Measurements from ENCODE around the gene MARK1. TPM values are rescaled to one million over a fixed set of nuclear protein-coding genes. Genes with fewer than 3 reads are reported as not detected.

Gene MARK1
- polyA plus RNA-seq, 1 of the 3 experiments (the other 2 are of a cell fraction): 3.1 TPM

DNA sequence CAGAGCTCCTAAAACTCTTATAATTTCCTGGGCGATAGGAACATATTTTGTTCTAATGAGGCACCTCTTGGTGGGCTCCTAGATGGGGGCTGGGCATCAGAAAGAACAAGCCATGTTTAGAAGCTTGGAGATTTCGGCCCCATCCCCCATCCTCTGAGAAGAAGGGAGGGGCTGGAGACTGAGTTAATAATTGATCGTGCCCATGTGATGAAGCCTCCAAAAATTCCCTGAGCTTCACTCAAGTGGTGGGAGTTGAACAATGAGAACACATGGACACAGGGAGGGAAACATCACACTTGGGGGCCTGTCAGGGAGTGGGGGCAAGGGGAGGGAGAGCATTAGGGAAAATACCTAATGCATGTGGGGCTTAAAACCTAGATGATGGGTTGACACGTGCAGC lies 180.3 kb downstream of the MARK1 start:
- no peaks in the 10 kb centered on the region for H3K9me3 ChIP-seq
- no peak overlapping the region for H2AFZ ChIP-seq (ENCODE audit: low read depth)
- no peaks in the 10 kb centered on the region for H3K9me2 ChIP-seq
- no peaks in the 10 kb centered on the region for H3K79me2 ChIP-seq (ENCODE audit: insufficient read depth)
- H3K27ac ChIP-seq (ENCODE audit: low read depth in 2 of 2, low read length in 1 of 2): no peak overlapping the region
- H3K4me3 ChIP-seq (ENCODE audit: low read depth in 2 of 2, low read length in 1 of 2): no peak overlapping the region
- H4K20me1 ChIP-seq (ENCODE audit: insufficient read depth): no peaks in the 10 kb centered on the region
- 54% methylated on average over 4 of the region's 4 CpGs for WGBS (ENCODE audit: low lambda C conversion rate)
- TF ChIP-seq GABPA (IDR thresholded peaks at IDR 0.05; ENCODE audit: low read depth) (no peak), FOSL2 (IDR thresholded peaks at IDR 0.05; ENCODE audit: borderline replicate concordance, low read depth) (no peak), SIN3A (IDR thresholded peaks at IDR 0.05; ENCODE audit: borderline replicate concordance, low read depth, low read length) (no peak), SMC3 (IDR thresholded peaks at IDR 0.05; ENCODE audit: low read depth, low read length) (no peak), EP300 (IDR thresholded peaks at IDR 0.05; ENCODE audit: borderline replicate concordance in 1 of 2, low read depth in 1 of 2, low read length in 1 of 2) (no peak), GATA2 (CRISPR knock-in tag; IDR thresholded peaks at IDR 0.05) (no peak), RFX5 (IDR thresholded peaks at IDR 0.05; ENCODE audit: low read length) (no peak), RCOR1 (IDR thresholded peaks at IDR 0.05; ENCODE audit: low read length) (no peak), JUND (IDR thresholded peaks at IDR 0.05) (no peak), TEAD4 (IDR thresholded peaks at IDR 0.05; ENCODE audit: borderline replicate concordance, insufficient read depth) (no peak)
- TF ChIP-seq, protein P1, sequence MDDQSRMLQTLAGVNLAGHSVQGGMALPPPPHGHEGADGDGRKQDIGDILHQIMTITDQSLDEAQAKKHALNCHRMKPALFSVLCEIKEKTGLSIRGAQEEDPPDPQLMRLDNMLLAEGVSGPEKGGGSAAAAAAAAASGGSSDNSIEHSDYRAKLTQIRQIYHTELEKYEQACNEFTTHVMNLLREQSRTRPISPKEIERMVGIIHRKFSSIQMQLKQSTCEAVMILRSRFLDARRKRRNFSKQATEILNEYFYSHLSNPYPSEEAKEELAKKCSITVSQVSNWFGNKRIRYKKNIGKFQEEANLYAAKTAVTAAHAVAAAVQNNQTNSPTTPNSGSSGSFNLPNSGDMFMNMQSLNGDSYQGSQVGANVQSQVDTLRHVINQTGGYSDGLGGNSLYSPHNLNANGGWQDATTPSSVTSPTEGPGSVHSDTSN (IDR thresholded peaks at IDR 0.05): no peak
- TF ChIP-seq, protein P2, sequence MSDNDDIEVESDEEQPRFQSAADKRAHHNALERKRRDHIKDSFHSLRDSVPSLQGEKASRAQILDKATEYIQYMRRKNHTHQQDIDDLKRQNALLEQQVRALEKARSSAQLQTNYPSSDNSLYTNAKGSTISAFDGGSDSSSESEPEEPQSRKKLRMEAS (IDR thresholded peaks at IDR 0.05; ENCODE audit: low read depth): no peak
- TF ChIP-seq, protein P3, sequence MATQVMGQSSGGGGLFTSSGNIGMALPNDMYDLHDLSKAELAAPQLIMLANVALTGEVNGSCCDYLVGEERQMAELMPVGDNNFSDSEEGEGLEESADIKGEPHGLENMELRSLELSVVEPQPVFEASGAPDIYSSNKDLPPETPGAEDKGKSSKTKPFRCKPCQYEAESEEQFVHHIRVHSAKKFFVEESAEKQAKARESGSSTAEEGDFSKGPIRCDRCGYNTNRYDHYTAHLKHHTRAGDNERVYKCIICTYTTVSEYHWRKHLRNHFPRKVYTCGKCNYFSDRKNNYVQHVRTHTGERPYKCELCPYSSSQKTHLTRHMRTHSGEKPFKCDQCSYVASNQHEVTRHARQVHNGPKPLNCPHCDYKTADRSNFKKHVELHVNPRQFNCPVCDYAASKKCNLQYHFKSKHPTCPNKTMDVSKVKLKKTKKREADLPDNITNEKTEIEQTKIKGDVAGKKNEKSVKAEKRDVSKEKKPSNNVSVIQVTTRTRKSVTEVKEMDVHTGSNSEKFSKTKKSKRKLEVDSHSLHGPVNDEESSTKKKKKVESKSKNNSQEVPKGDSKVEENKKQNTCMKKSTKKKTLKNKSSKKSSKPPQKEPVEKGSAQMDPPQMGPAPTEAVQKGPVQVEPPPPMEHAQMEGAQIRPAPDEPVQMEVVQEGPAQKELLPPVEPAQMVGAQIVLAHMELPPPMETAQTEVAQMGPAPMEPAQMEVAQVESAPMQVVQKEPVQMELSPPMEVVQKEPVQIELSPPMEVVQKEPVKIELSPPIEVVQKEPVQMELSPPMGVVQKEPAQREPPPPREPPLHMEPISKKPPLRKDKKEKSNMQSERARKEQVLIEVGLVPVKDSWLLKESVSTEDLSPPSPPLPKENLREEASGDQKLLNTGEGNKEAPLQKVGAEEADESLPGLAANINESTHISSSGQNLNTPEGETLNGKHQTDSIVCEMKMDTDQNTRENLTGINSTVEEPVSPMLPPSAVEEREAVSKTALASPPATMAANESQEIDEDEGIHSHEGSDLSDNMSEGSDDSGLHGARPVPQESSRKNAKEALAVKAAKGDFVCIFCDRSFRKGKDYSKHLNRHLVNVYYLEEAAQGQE (IDR thresholded peaks at IDR 0.05; ENCODE audit: low read depth, low read length): no peak
- TF ChIP-seq, protein P4, sequence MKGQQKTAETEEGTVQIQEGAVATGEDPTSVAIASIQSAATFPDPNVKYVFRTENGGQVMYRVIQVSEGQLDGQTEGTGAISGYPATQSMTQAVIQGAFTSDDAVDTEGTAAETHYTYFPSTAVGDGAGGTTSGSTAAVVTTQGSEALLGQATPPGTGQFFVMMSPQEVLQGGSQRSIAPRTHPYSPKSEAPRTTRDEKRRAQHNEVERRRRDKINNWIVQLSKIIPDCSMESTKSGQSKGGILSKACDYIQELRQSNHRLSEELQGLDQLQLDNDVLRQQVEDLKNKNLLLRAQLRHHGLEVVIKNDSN (IDR thresholded peaks at IDR 0.05; ENCODE audit: borderline replicate concordance, low read depth): no peak
- H3F3A ChIP-seq (replicated peaks; ENCODE audit: insufficient read depth): no peaks in the 10 kb centered on the region
- no peaks in the 10 kb centered on the region for H3K27me3 ChIP-seq (ENCODE audit: insufficient read depth)
- H3K4me2 ChIP-seq: no peak overlapping the region
- CTCF ChIA-PET: no interaction called here
- H3K9ac ChIP-seq: no peak overlapping the region
- no peaks in the 10 kb centered on the region for H3K36me3 ChIP-seq (replicated peaks in 1 of 2; ENCODE audit: control insufficient read depth in 1 of 2, insufficient read depth in 2 of 2, low read length in 1 of 2)
- no peak for DNase-seq
- POLR2A ChIA-PET: no interaction called here
- no peaks in the 10 kb centered on the region; a peak in 1 of 4 replicates for H3K4me1 ChIP-seq (ENCODE audit: control insufficient read depth in 1 of 2, insufficient read depth in 2 of 2, low read depth in 1 of 2, low read length in 1 of 2)

All from SK-N-SH (cell line).